GM12878 (cell line): Measurements from ENCODE around the gene SWT1. TPM values are rescaled to one million over a fixed set of nuclear protein-coding genes. Genes with fewer than 3 reads are reported as not detected.

ENCODE experiments used
- ATF7 ChIP-seq: fragments of 450-650 bp; IDR thresholded peaks from 2 replicates; pipeline ENCODE4 v1.6.1; 2016; ENCODE audit warnings: low read depth, mild to moderate bottlenecking
- BCL3 ChIP-seq: IDR thresholded peaks from 2 replicates; pipeline ENCODE4 v1.6.1; 2011; ENCODE audit warnings: borderline replicate concordance, low read depth, mild to moderate bottlenecking, moderate library complexity, low read length; ENCODE audit not compliant: insufficient read depth, poor library complexity, severe bottlenecking
- CBX3 ChIP-seq: fragments of 200-600 bp; sonication (generic); IDR thresholded peaks from 2 replicates; pipeline ENCODE4 v1.6.1; 2016; ENCODE audit warnings: low read depth, borderline replicate concordance
- CREM ChIP-seq: IDR thresholded peaks from 2 replicates; pipeline ENCODE4 v1.6.1; 2014; ENCODE audit warnings: antibody characterized with exemption, low read depth
- EZH2 ChIP-seq: IDR thresholded peaks from 2 replicates; pipeline ENCODE4 v1.6.1; 2012; ENCODE audit warnings: low read depth, mild to moderate bottlenecking, control low read depth, inconsistent platforms, low read length, borderline replicate concordance; ENCODE audit not compliant: control insufficient read depth
- FOS ChIP-seq: IDR thresholded peaks from 3 replicates; pipeline ENCODE4 v1.6.1; 2011; ENCODE audit warnings: borderline replicate concordance; ENCODE audit not compliant: insufficient read length; ENCODE audit errors: extremely low read depth
- MEF2A ChIP-seq: IDR thresholded peaks from 2 replicates; pipeline ENCODE4 v1.6.1; 2011; ENCODE audit warnings: low read depth, mild to moderate bottlenecking, low read length, moderate library complexity; ENCODE audit not compliant: insufficient read depth
- MXI1 ChIP-seq: fragments of 150-350 bp; IDR thresholded peaks from 2 replicates; pipeline ENCODE4 v1.6.1; 2011; ENCODE audit warnings: low read depth, mild to moderate bottlenecking, inconsistent platforms, low read length, improper control_type of control experiment
- NR2C2 ChIP-seq: IDR thresholded peaks from 2 replicates; pipeline ENCODE4 v1.6.1; 2011; ENCODE audit warnings: borderline replicate concordance, low read depth; ENCODE audit not compliant: control insufficient read depth, insufficient read length
- NR2F1 ChIP-seq: fragments of 450-650 bp; conservative IDR thresholded peaks from 2 replicates; pipeline ENCODE4 v1.6.1; 2017; ENCODE audit warnings: mild to moderate bottlenecking
- SMAD5 ChIP-seq: IDR thresholded peaks from 2 replicates; pipeline ENCODE4 v1.6.1; 2016; ENCODE audit warnings: antibody characterized with exemption, low read depth
- SMARCA5 ChIP-seq: fragments of 450-650 bp; IDR thresholded peaks from 2 replicates; pipeline ENCODE4 v1.6.1; 2017; ENCODE audit warnings: mild to moderate bottlenecking
- TCF3 ChIP-seq: IDR thresholded peaks from 2 replicates; pipeline ENCODE4 v1.6.1; 2012; ENCODE audit warnings: low read depth, mild to moderate bottlenecking, low read length, borderline replicate concordance; ENCODE audit not compliant: insufficient read depth
- WRNIP1 ChIP-seq: IDR thresholded peaks from 2 replicates; pipeline ENCODE4 v1.6.1; 2011; ENCODE audit warnings: low read depth, low read length, improper control_type of control experiment, borderline replicate concordance
- ZBTB4 ChIP-seq: fragments of 450-650 bp; formaldehyde crosslinking; IDR thresholded peaks from 2 replicates; pipeline ENCODE4 v1.4.0; 2022; ENCODE audit warnings: mild to moderate bottlenecking, moderate library complexity
- ZNF24 ChIP-seq: fragments of 450-650 bp; IDR thresholded peaks from 2 replicates; pipeline ENCODE4 v1.6.1; 2017; ENCODE audit warnings: antibody characterized with exemption, mild to moderate bottlenecking
- ZNF622 ChIP-seq: fragments of 450-650 bp; IDR thresholded peaks from 2 replicates; pipeline ENCODE4 v1.6.1; 2017; ENCODE audit warnings: mild to moderate bottlenecking, inconsistent platforms
- polyA plus RNA-seq, 11 experiments: library from polyadenylated mRNA; depleted of rRNA in 4 of 11; unstranded in 6 of 11; stranded (reverse) in 5 of 11; fragments of >200 nt; fragmentation: Nextera tagmentation in 4 of 11; fragmentation: Illumina TruSeq in 1 of 11; extraction: Ambion mirVana in 4 of 11; extraction: Trizol in 1 of 11; gene quantifications; 1 replicate in 1 of 11; 2 replicates in 10 of 11; pipeline versions ENCODE4 v1.2.1 to v1.2.3, GENCODE V29; 2011 to 2016; ENCODE audit warnings: inconsistent platforms in 2 of 11, missing spikeins in 2 of 11, low read depth in 1 of 11
- total RNA-seq, 4 experiments: library from RNA; depleted of rRNA in 3 of 4; stranded (reverse); fragments of >200 nt in 3 of 4; fragmentation: Illumina TruSeq in 1 of 4; extraction: Trizol in 1 of 4; gene quantifications; 2 replicates each; pipeline versions ENCODE4 v1.2.1 to v1.2.3, GENCODE V29; 2013 to 2021
- TF ChIP-seq, protein P1 (sequence below): fragments of 450-650 bp; IDR thresholded peaks from 2 replicates; pipeline ENCODE4 v1.6.1; 2017; ENCODE audit warnings: borderline replicate concordance
- TF ChIP-seq, protein P2 (sequence below): fragments of 450-650 bp; IDR thresholded peaks from 2 replicates; pipeline ENCODE4 v1.6.1; 2017; ENCODE audit warnings: antibody characterized with exemption, mild to moderate bottlenecking, moderate library complexity

Gene SWT1
- total and polyA plus RNA-seq, 10 of the 15 experiments (the other 5 are each of a cell fraction or from before 2014, with no cell fraction given) = 1.0 to 4.2 (median 2.6) TPM

DNA sequence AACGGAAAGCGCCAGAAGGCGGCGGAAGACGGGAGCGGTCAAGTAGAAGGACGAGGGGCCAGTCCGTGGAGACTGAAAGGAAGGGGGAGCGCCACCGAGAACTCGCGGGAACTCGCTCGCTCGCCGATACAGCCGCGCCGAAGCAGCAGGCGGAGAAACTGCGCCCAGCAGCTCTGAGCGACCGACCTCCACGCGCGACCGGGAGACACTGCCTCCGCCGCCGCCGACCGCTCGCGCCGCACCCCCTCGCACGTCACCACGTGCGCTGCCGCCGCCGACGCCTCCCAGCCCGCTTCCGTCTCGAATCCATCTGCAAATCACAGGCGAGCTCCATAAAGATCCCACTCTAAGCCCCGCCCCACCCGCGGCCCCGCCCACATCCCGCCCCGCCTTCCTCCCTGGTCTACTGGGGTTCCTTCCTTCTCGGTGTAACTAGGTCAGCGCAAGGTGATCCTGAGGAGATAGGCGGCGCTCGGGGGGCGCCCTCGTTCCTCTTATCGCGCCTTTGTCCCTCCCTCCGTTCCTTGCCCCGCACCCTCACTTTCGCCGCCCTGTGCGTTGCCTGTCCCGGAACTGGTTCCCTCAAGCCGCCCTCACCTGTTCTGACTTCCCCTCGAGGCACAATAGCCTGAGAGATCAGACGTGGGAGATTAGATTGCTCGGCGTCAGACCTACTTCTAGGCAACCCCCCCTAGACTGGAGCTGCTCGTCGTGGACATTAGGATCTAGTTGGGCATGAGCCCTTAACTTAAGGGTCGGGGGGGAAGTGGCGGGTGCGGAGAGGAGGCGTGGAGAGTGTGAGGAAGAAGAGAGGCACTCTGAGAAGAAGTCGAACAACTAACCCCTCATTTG lies 160.3 kb downstream of the SWT1 start, which contains the start of gene IVNS1ABP (continued):
- TF ChIP-seq EZH2 (no peak), MXI1 (peak; percentile 83), FOS (no peak), CBX3 (no peak), TCF3 (peak; percentile 70; the same call in 1 of the 2 replicates), WRNIP1 (no peak), CREM (peak; percentile 70), SMAD5 (peak; percentile 90), NR2C2 (no peak), MEF2A (no peak), ATF7 (no peak), BCL3 (peak; percentile 38), ZBTB4 (CRISPR knock-in tag) (no peak), ZNF622 (no peak), NR2F1 (no peak), ZNF24 (no peak), SMARCA5 (peak; percentile 45)
- TF ChIP-seq, protein P1, sequence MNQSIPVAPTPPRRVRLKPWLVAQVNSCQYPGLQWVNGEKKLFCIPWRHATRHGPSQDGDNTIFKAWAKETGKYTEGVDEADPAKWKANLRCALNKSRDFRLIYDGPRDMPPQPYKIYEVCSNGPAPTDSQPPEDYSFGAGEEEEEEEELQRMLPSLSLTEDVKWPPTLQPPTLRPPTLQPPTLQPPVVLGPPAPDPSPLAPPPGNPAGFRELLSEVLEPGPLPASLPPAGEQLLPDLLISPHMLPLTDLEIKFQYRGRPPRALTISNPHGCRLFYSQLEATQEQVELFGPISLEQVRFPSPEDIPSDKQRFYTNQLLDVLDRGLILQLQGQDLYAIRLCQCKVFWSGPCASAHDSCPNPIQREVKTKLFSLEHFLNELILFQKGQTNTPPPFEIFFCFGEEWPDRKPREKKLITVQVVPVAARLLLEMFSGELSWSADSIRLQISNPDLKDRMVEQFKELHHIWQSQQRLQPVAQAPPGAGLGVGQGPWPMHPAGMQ = no peak
- TF ChIP-seq, protein P2, sequence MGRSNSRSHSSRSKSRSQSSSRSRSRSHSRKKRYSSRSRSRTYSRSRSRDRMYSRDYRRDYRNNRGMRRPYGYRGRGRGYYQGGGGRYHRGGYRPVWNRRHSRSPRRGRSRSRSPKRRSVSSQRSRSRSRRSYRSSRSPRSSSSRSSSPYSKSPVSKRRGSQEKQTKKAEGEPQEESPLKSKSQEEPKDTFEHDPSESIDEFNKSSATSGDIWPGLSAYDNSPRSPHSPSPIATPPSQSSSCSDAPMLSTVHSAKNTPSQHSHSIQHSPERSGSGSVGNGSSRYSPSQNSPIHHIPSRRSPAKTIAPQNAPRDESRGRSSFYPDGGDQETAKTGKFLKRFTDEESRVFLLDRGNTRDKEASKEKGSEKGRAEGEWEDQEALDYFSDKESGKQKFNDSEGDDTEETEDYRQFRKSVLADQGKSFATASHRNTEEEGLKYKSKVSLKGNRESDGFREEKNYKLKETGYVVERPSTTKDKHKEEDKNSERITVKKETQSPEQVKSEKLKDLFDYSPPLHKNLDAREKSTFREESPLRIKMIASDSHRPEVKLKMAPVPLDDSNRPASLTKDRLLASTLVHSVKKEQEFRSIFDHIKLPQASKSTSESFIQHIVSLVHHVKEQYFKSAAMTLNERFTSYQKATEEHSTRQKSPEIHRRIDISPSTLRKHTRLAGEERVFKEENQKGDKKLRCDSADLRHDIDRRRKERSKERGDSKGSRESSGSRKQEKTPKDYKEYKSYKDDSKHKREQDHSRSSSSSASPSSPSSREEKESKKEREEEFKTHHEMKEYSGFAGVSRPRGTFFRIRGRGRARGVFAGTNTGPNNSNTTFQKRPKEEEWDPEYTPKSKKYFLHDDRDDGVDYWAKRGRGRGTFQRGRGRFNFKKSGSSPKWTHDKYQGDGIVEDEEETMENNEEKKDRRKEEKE = no peak
